Ovary (tissue), 9 donors: ENCODE results near the gene TMEM59L. TPM values are rescaled to one million over a fixed set of nuclear protein-coding genes. Genes with fewer than 3 reads are reported as not detected.

Experiments
- DNase-seq, 5 donors: peaks; one replicate each; pipeline ENCODE4 v3.0.0-alpha.2; 2019 to 2020
- H3K27ac ChIP-seq, 2 donors: fragments of 200-600 bp; one replicate each; pipeline versions ENCODE4 v1.5.1 to v1.8.0; 2019 to 2022
- H3K27me3 ChIP-seq: fragments of 200-600 bp; one replicate; pipeline ENCODE4 v1.8.0; 2022
- H3K36me3 ChIP-seq: fragments of 200-600 bp; sonication (generic); one replicate; pipeline ENCODE4 v1.5.1; 2019
- H3K4me1 ChIP-seq: one replicate; pipeline ENCODE4 v1.8.1; 2013; ENCODE audit warnings: mild to moderate bottlenecking, moderate library complexity; ENCODE audit not compliant: insufficient read depth
- H3K4me3 ChIP-seq: fragments of 200-600 bp; sonication (generic); one replicate; pipeline ENCODE4 v1.5.1; 2017
- H3K9me3 ChIP-seq, 2 donors: fragments of 200-600 bp in 1 of 2; sonication (generic) in 1 of 2; one replicate each; pipeline versions ENCODE4 v1.5.1 to v1.8.1; 2013 to 2019; ENCODE audit warnings: mild to moderate bottlenecking in 1 of 2, moderate library complexity in 1 of 2
- EP300 ChIP-seq: sonication (generic); formaldehyde crosslinking; IDR thresholded peaks from one replicate; pipeline ENCODE4 v1.6.1; 2017; ENCODE audit warnings: antibody characterized with exemption
- POLR2A ChIP-seq: fragments of 450-650 bp; IDR thresholded peaks from one replicate; pipeline ENCODE4 v1.6.1; 2017; ENCODE audit warnings: antibody characterized with exemption, mild to moderate bottlenecking, moderate library complexity
- WGBS, 3 donors: extraction: QIAGEN DNeasy Blood & Tissue Kit in 1 of 3; methylation state at CpG; one replicate each; pipeline versions ENCODE4 v1.1.5 to v1.1.7; 2013 to 2017; 5-methylcytosine and 5-hydroxymethylcytosine counted together
- intact Hi-C, 4 donors: fragments of 100-400 bp; cut with DNase I; formaldehyde crosslinking; loops; one replicate each; pipeline versions ENCODE4 v1.11.0 to v1.15.1; 2022 to 2023
- polyA plus RNA-seq, 2 donors: library from polyadenylated mRNA; stranded (reverse); fragments of 200-250 nt in 1 of 2; fragments of 350-450 nt in 1 of 2; fragmentation: Illumina TruSeq in 1 of 2; extraction: RNeasy Lipid Tissue Mini Kit (QIAGEN cat#74804) in 1 of 2; gene quantifications; one replicate each; pipeline ENCODE4 v1.2.3, GENCODE V29; 2013 to 2014
- total RNA-seq, 7 donors: library from RNA; depleted of rRNA in 2 of 7; stranded (reverse); fragments of >200 nt in 2 of 7; fragmentation: NEBNext Ultra II Directional in 3 of 7; extraction: Animal tissue kit (Norgen Biotek cat#: 25700) in 3 of 7; gene quantifications; one replicate each; pipeline versions ENCODE4 v1.1.0 to v1.2.4, GENCODE V29; 2016 to 2023
- TF ChIP-seq, protein P1 (sequence below), 3 donors: fragments of 450-650 bp in 2 of 3; fragments of 200-600 bp in 1 of 3; IDR thresholded peaks; one replicate each; pipeline versions ENCODE4 v1.5.1 to v1.8.0; 2016 to 2022; ENCODE audit warnings: antibody characterized with exemption in 3 of 3, mild to moderate bottlenecking in 1 of 3
- donor health status: DM: no; HTN: no; CAD: no; lungs with moderate emphysema.
- donor health status: DM: no; HTN: no; CAD: no.
- donor health status: Bipolar disorder and iron deficiency.
- donor health status: DM: yes; HTN: yes; CAD: no.
- donor health status: DM: no; HTN: no; CAD: no.
- donor health status: DM: yes; HTN: yes; CAD: no.

Gene TMEM59L
- total and polyA plus RNA-seq, 9 donors: 0.20 to 0.53 (median 0.51) TPM; not detected in 4

DNA sequence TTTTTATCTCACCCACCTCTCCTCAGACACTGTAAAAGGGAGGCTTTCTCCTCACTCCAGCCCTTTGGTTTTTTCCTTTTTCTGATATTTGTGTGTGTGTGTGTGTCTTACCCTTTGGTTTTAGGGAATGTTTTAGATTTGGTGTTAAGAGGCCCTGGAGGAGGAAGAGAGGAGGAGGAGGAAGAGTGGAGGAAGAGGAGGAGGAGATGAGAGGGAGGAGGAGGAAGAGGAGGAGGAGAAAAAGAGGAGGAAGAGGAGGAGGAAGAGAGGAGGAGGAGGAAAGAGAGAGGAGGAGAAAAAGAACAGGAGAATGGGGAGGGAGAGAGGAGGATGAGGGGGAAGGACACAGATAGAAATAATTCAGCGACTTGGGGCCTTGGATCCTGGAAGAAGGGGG, 34.7 kb downstream of the TMEM59L start:
- no peaks in the 10 kb centered on the region for H3K27me3 ChIP-seq
- no peaks in the 10 kb centered on the region for H3K36me3 ChIP-seq
- intact Hi-C loops: no loop called here
- 69 to 76% (median 74%) methylated on average over 1 of the region's 1 CpG for WGBS, 3 donors
- TF ChIP-seq EP300 (no peak), POLR2A (no peak)
- TF ChIP-seq, protein P1, sequence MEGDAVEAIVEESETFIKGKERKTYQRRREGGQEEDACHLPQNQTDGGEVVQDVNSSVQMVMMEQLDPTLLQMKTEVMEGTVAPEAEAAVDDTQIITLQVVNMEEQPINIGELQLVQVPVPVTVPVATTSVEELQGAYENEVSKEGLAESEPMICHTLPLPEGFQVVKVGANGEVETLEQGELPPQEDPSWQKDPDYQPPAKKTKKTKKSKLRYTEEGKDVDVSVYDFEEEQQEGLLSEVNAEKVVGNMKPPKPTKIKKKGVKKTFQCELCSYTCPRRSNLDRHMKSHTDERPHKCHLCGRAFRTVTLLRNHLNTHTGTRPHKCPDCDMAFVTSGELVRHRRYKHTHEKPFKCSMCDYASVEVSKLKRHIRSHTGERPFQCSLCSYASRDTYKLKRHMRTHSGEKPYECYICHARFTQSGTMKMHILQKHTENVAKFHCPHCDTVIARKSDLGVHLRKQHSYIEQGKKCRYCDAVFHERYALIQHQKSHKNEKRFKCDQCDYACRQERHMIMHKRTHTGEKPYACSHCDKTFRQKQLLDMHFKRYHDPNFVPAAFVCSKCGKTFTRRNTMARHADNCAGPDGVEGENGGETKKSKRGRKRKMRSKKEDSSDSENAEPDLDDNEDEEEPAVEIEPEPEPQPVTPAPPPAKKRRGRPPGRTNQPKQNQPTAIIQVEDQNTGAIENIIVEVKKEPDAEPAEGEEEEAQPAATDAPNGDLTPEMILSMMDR (IDR thresholded peaks at IDR 0.05): no peak
- no peaks in the 10 kb centered on the region for H3K9me3 ChIP-seq
- H3K4me3 ChIP-seq: no peak overlapping the region
- no peak for DNase-seq
- no peak overlapping the region for H3K27ac ChIP-seq
- H3K4me1 ChIP-seq: peaks cover 20% of the 10 kb centered on the region

DNA sequence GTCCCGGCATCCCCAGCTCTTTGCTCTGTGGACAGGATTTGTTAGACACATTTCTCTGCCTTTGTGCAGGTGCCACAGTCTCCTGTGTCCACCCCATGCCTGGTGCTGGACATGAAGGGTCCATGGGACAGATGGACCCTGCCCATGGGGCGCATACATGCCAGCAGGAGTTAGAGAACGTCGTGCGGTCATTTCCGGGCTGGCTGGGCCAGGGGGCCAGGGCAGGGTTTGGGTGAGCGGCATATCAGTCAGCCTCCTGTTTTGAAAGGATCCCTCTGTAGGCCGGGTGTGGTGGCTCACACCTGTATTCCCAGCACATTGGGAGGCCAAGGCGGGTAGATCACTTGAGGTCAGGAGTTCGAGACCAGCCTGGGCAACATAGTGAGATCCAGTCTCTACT, 35.1 kb downstream of the TMEM59L start:
- Histone ChIP-seq H3K4me3 (no peak overlapping the region), H3K4me1 (peaks cover 20% of the 10 kb centered on the region), H3K27me3 (no peaks in the 10 kb centered on the region), H3K36me3 (no peaks in the 10 kb centered on the region), H3K27ac (no peak overlapping the region), H3K9me3 (no peaks in the 10 kb centered on the region)
- WGBS, 3 donors: 90 to 98% (median 95%) methylated on average over 10 of the region's 10 CpGs
- no peak for DNase-seq
- intact Hi-C loops: no loop called here
- TF ChIP-seq, protein P1 (IDR thresholded peaks at IDR 0.05): no peak
- TF ChIP-seq EP300 (no peak), POLR2A (no peak)

- Histone ChIP-seq H3K36me3 (no peaks in the 10 kb centered on the region), H3K27ac (peak overlapping the region; percentile 18 to 90), H3K9me3 (no peaks in the 10 kb centered on the region), H3K4me1 (peaks cover 20% of the 10 kb centered on the region), H3K4me3 (no peak overlapping the region), H3K27me3 (no peaks in the 10 kb centered on the region)
- intact Hi-C loops: no loop called here
- WGBS, 3 donors: 69 to 78% (median 74%) methylated on average over 13 of the region's 13 CpGs
- TF ChIP-seq POLR2A: no peak
- TF ChIP-seq, protein P1 (IDR thresholded peaks at IDR 0.05): no peak
- TF ChIP-seq EP300: no peak
- peak in 2 of 5 donors; percentile 44 to 45 for DNase-seq
Observed at GRCh38 chr19:18648973-18649315, 36.3 kb downstream of the TMEM59L start.

- intact Hi-C loops: no loop called here
- TF ChIP-seq EP300: no peak
- TF ChIP-seq, protein P1 (IDR thresholded peaks at IDR 0.05): no peak
- TF ChIP-seq POLR2A: no peak
- 6 to 17% (median 9%) methylated on average over 24 to 25 of the region's 25 CpGs for WGBS, 3 donors
- DNase-seq: peak; percentile 65 to 81 (median 74)
- Histone ChIP-seq H3K27me3 (no peaks in the 10 kb centered on the region), H3K9me3 (no peaks in the 10 kb centered on the region), H3K27ac (peak overlapping the region; percentile 18 to 90), H3K36me3 (no peaks in the 10 kb centered on the region), H3K4me1 (peaks cover 20% of the 10 kb centered on the region), H3K4me3 (peak overlapping the region; percentile 0)
Observed at GRCh38 chr19:18649371-18650020, 36.8 kb downstream of the TMEM59L start.
